Eye (tissue), 1 donor: Measurements from ENCODE around the gene MAP3K2.
A peak's percentile ranks its signal among the peaks of the same experiment; 100 is the strongest.

Experiments
- DNase-seq: peaks from one replicate; pipeline ENCODE4 v3.0.0-alpha.2; 2015

Gene MAP3K2

GRCh38 chr2:127280693-127281092 lies 107.1 kb downstream of the MAP3K2 start:
- DNase-seq: no peak

GRCh38 chr2:127279781-127280180 lies 108.0 kb downstream of the MAP3K2 start:
- no peak for DNase-seq

GRCh38 chr2:127278959-127279358 lies 108.8 kb downstream of the MAP3K2 start:
- DNase-seq: no peak

GRCh38 chr2:127277028-127277427 lies 110.7 kb downstream of the MAP3K2 start:
- no peak for DNase-seq

GRCh38 chr2:127275789-127276188 lies 112.0 kb downstream of the MAP3K2 start:
- DNase-seq: no peak

GRCh38 chr2:127275356-127275755 lies 112.4 kb downstream of the MAP3K2 start:
- no peak for DNase-seq

GRCh38 chr2:127270663-127271062 lies 117.1 kb downstream of the MAP3K2 start:
- no peak for DNase-seq

GRCh38 chr2:127261804-127262406 lies 125.9 kb downstream of the MAP3K2 start:
- DNase-seq: peak; percentile 14

GRCh38 chr2:127259355-127259754 lies 128.4 kb downstream of the MAP3K2 start:
- DNase-seq: no peak

GRCh38 chr2:127256866-127257265 lies 130.9 kb downstream of the MAP3K2 start:
- no peak for DNase-seq

- DNase-seq: no peak
These were observed 131.4 kb downstream of the MAP3K2 start for GRCh38 chr2:127256381-127256780.

- no peak for DNase-seq
These were observed 132.1 kb downstream of the MAP3K2 start for GRCh38 chr2:127255721-127256120.

GRCh38 chr2:127255146-127255545 lies 132.6 kb downstream of the MAP3K2 start:
- peak; percentile 4 for DNase-seq

GRCh38 chr2:127254386-127254981 lies 133.3 kb downstream of the MAP3K2 start:
- no peak for DNase-seq
